Suppressor macrophage treated with lipopolysaccharide for 1 hour (primary cell): ENCODE data around the gene ABCC6.
"Not testable (repeated sequence)": the region's sequence is repeated elsewhere in the genome, so short reads cannot be mapped to it uniquely, and the experiment has no call there.

Experiments
- DNase-seq, 3 donors: peaks; one replicate each; pipeline ENCODE4 v3.0.0-alpha.2; 2020 to 2022

The ABCC6 gene

DNA sequence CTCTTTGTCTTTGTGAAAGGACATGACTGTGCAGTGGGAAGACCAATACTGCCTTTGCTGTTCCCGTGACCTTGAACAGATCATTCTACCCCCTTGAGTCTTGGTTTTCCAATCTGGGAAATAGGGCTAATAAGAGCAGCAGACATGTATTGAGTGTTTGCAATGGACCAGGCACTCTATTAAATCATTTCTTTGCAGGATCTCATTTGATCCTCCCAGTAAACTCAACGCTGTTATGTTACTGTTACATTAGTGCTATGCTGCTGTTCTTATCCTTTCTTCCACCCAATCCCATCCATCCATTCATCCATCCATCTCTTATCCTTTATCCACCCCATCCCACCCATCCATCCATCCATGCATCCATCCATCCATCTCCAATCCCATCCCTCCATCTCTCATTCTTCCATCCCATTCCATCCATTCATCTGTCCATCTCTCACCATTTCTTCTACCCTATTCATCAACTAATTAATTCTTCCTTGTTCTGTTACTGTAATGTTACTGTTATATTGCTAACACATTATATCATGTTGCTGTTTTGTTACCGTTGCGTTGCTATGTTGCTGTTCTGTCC lies 65.1 kb downstream of the ABCC6 start:
- no peak for DNase-seq

DNA sequence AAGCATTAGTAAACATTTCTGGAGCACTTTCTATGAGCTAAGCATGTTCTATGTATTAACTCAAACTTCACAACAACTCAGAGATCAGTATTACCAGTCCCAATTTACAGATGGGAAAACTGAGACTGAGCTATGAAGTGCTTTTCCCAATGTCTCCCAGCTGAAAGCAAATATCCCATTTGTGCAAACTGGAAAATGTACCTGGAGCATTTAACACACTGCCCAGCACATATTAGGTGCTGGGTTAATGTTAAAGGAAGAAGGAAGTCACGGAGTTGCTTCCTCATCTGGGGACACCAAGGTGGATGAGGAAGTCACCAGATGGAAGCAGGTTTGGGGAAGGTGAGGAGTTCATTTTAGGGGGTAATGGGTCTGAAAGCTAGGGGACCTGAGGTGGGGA lies 66.1 kb downstream of the ABCC6 start:
- DNase-seq = no peak

DNA sequence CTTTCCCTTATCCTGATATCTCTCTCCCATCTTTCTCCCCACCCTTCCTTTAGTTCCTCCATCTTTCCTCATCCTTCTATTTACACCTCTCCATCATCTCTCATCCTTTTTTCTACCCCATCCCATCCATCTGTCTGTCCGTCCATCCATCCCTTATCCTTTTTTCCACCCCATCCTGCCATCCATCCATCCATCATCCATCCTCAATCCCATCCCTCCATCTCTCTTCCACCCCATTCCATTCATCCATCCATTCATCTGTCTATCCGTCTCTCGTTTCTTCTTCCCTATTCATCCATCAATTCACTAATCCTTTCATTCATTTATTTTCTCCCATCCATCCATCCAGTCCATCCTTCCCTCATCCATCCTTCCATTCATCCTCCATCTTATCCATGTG lies 68.1 kb downstream of the ABCC6 start:
- no peak for DNase-seq

DNA sequence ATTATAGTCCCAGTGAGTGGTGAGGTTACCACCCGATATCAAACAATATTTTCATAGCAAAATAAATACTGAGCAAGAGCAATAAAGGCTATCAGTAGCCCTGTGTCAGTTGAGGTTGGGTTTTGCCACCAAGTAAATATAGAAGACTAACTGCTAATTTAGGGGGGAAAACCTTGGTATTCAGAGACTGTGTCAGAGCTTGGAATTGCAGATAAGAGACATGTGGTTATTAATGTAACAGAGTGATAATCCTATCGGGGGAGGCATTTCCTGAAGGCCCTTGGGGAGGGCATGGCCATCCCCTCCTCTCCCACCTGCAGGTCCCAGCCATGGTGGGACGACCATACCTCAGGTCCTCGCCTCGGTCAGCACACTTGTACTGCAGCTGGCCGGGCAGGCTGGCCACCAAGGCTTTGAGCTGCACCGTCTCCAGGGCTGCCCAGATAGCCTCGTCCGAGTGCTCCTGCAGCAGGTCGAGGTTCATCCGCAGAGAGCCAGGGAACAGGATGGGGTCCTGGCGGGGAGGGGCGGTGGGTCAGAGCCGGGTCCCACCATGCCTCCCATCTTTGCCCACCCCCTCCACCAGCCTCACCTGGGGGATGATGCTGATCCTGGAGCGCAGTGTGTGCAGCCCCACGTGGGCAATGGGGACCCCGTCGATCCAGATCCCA lies 68.9 kb downstream of the ABCC6 start:
- no peak for DNase-seq

DNA sequence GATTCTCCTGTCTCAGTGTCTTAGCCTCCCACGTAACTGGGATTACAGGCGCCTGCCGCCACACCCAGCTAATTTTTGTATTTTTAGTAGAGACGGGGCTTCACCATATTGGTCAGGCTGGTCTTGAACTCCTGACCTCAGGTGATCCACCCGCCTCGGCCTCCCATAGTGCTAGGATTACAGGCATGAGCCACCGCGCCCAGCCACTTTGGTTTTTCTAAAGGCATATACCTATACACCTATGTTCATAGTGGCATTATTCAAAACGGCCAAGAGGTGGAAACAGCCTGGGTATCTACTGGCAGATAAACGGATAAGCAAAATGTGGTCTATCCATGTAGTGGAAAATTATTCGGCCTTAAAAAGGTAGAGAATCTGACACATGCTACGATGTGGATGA lies 70.3 kb downstream of the ABCC6 start:
- DNase-seq = not testable (repeated sequence)

DNA sequence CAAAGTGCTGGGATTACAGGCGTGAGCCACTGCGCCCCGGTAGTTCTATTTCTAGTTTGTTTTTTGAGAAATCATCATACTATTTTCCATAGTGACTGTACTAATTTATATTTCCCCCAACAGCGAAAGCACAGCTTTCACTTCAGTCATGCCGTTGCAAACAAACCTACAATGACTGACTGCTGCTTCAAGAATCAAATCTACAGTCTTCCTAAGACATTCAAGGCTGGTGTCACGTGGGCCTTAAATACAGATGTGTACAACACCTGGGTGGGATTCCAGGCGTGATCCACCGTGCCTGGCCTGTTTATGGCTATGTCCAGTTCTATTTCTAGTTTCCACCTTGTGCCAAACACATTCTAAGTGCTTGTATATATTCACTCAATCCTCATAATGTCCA lies 72.0 kb downstream of the ABCC6 start:
- DNase-seq = no peak

DNA sequence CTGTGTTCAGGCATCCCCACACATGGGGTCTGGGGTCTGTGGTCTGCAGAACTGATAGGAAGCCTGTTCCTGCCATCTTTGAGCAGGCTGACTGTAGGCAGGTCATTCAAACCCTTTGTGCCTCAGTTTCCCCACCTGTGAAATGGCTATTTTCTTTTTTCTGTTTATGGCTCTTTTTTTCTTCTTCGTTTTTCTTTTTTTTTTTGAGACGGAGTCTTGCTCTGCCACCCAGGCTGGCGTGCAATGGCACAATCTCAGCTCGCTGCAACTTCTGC lies 72.5 kb downstream of the ABCC6 start:
- DNase-seq = no peak

DNA sequence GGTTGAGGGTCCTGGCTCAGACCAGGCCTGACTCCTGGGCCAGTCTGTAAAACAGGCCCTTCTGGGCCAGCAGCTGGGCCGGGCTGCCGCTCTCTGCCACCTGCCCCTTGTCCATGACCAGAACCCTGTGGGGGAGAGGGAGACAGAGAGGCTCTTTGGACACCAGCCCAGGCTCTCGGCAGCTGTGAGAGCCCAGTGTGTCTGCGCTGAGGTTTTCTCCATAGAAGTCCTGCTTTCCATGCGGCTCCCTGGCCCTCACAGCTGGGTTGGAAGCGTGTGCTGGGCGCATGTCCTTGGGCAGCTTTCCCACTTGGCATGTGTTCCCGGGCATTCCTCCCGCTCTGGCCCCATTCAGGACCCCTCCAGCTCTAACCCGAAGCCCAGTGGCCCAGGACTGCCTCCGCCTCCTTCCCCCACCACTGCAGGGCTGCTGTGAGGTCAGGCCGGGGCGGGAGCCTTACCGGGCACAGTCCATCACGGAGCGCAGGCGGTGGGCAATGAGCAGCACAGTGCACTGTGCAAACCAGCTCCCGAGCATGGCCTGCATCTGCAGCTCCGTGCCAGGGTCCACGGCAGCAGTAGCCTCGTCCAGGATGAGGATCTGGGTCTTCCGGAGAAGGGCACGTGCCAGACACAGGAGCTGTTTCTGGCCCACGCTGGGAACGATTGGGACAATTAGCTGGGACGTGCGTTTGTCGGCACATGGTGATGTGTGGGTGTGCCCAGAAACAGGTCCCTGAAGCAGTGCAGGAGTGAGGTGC lies 73.0 kb downstream of the ABCC6 start:
- no peak for DNase-seq

DNA sequence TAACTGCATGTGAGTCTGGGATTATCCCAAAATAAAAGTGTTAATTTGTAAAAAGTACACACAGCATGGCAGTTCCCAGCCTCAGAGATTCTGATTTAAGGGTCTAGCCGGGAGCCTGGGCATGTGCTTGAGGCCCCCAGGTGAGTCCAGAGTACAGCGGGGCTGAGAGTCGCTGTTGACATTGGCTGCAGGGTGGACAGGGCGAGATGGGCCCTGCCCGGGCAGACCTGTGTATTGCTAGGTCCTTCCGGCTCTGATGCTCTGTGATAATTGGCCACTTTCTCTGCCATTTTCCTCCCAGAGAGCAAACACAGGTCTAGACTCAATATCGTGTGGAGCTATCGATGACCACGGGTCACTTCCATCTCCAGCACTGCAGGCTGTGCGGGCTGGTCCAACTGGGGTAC lies 73.6 kb downstream of the ABCC6 start:
- no peak for DNase-seq

DNA sequence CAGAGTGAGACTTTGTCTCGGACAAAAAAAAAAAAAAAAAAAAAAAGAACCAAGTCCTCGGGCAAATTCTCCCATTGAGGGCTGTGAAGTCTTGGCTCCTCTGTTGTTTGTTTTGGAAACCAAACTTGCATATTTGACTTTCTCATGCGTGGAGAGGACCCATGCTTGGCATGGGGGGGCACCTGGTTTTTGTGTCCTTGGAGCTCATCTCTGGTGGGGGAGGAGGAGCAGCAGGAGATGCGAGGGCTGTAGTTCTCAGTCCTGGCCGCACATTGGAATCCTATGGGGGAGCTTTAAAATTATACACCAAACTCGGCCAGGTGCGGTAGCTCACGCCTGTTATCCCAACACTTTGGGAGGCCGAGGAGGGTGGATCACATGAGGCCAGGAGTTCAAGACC lies 74.5 kb downstream of the ABCC6 start:
- no peak for DNase-seq

DNA sequence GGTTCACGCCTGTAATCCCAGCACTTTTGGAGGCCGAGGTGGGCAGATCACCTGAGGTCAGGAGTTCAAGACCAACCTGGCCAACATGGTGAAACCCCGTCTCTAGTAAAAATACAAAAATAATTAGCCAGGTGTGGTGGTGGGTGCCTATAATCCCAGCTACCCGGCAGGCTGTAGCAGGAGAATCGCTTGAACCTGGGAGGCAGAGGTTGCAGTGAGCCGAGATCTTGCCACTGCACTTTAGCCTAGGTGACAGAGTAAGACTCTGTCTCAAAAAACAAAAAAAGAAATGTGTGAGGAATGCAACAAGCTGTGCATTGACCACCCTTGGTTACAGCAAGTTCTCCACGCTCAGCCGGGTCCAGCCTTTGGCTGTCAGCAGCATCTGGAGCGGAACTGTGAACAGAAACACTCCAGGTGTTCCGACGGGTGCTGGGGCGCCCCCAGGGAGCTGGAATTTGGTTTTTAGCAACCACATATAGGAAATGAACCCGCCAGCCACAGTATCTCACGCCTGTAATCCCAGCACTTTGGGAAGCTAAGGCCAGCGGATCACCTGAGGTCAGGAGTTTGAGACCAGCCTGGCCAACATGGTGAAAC lies 75.2 kb downstream of the ABCC6 start:
- DNase-seq = not testable (repeated sequence)

DNA sequence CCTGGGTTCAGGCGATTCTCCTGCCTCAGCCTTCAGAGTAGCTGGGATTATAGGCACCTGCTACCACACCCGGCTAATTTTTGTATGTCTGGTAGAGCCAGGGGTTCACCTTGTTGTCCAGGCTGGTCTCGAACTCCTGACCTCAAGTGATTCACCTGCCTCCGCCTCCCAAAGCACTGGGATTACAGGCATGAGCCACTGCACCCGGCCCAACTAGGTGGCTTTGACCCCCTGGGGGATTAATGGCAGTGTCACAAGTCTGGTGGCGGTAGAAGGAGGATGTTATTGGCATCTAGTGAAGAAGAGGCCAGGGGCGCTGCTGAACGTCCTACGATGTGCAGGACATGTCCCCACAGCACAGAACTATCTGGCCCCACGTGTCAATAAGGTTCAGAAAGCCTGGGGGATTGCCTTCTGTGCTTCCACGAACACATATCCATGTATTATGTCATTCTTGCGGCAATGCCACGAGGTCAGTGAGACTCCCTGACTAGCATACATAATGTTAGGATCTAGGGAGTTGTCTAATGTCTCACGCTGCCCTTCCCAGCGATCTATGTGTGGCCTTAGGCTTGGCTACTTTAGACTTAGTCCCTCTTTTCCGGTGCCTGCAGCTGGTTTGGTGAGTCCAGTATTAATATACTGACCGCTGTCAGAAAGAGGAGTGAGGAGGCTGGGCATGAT lies 75.8 kb downstream of the ABCC6 start:
- DNase-seq = no peak

DNA sequence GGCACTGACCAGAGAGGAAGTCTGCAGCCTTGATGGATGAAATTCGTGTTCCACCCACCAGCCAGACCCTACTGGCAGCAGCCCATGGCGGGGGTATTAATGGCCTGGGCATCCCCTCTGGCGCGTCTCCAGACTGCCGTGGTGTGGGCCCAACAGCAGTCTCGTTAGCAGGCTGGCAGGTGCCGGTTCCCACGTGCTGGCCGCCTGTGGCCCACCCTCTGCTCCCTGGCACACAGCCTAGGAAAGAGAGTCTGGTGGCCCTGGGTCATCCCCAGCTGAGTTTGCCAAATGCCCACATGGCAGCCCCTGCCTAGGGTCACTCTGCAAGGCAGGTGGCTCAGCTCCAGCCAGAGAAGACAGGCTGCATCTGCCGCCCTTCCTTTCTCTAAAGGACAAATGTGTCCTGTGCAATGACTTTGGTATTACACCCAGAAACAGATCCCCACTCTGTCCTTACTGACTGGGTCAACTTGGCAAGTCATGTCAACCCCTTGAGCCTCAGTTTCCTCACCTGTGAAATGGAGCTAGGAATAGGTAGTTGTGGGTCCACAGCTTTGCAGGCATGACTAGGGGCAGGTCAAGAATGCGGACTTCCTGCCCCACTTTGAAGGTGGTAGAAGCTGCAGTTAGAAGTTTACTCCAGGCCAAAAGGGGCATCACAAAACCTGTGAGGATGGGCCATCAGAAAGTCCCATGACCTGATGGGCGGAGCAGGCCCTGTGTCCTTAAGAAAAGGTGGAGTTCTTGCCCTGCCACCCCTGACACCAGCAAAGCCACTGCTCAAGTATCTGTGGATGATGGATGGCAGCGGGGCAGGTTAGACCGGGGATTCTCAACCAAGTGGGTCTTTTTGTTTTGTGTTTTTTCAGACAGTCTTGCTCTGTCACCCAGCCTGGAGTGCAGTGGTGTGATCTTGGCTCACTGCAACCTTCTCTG lies 76.6 kb downstream of the ABCC6 start:
- DNase-seq = no peak

DNA sequence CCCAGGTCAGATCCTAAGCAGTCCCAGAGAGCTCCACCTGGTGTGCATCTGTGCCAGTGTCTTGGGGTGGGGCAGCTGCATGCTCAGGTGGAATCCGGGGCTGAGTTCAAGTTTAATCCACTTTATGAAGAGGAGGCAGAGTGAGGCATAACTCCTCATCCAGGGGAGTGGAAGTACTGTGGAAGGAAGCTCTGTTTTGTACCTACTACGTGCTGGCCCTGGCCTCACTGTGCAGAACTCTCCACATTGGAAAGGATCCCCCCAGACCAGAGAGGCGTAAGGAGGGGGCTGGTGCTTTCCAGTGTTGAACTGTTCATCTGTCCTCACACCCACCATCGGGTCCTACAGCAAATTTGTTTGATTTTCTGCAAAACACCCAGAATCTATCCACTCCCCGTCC lies 78.0 kb downstream of the ABCC6 start:
- no peak for DNase-seq

DNA sequence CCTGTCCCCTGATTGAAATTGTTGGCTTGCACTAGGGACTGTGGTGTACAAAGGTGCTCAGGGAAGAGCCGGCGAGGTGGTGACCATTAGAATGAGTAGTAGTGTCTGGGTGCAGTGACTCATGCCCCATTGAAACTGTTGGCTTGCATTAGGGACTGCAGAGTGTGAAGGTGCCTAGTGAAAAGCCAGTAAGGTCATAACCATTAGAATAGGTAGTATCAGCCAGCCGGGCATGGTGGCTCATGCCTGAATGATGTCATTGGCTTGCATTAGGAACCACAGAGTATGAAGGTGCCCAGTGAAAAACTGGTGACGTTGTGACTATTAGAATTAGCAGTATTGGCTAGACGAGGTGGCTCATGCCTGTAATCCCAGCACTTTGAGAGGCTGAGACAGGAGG lies 78.9 kb downstream of the ABCC6 start:
- DNase-seq = no peak

DNA sequence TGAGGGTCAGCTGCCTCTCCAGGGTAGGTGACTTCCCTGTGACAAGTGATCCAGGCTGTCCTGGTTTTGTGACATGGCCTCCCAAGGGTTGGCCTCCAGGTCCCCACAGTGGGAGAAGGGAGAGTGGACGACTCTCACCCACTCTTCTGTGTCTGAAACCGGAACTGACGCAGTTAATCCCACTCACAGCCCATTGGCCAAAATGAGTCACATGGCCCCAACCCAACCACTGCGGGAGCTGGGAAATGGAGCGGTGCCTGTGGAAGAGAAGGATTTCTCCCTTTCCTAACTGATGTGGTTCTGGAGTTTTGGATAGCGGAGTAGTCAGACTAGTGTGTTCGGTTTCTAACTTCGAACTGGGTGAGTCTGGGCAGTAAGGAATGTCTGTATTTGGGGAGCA lies 79.4 kb downstream of the ABCC6 start:
- DNase-seq = no peak

DNA sequence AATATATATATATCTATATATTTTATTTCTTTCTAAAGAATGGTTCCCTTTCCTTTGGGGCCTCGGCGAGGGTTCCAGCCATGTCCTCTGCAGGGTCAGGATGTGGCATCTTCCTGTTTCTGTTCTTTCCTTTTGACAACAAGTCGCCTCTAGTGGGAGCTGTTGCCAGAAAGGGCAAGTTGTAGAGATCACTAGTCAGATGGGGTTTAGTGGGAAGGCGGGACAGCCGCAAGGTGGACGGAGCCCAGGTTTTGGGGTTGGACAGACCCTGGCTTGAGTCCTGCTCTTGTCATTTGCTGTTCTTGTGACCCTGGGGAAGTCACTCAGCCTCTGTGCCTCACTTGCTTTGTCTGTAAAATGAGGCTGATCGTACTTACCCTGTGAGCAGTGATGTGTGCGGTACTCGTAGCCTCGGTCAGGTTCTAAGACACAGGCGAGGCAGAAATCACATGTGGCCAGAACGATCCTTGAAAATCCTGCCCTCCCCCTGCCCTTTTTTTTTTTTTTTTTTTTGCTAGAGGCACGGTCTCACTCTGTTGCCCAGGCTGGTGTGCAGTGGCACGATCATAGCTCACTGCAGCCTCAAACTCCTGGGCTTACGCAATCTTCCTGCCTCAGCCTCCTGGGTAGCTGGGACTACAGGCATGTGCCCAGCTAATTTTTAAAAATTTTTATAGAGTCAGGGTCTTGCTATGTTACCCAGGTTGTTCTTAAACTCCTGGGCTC lies 80.1 kb downstream of the ABCC6 start:
- peak; percentile 45 to 56 (median 49) for DNase-seq

DNA sequence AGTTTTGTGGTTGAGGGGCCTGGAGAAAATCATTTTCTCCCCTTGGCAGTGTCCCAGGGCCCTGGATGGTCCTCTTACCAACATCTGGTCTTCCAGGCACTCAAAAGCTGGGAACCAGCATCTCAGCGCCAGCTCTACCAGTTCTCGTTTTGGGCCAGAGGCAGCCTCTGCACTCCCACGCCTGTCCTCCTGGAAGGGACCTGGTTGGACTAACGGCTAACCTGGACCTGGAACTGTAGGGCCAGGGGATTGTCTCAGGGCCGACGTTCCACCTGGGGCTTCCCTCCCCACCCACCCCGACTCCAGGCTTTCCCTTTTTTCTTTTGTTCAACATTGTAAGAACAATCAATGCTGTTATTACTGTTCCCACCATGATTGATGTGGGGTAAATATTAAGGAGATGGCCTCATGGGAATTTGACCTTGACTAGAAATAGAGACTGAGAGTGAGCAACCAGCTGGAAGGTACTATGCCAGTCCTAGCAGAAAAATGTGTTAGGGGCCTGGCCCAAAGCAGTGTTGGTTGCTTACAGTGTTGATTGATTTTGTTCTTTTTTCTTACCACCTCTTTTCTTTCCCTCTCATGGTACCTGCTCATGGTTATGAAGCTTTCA lies 81.4 kb downstream of the ABCC6 start:
- DNase-seq = no peak

DNA sequence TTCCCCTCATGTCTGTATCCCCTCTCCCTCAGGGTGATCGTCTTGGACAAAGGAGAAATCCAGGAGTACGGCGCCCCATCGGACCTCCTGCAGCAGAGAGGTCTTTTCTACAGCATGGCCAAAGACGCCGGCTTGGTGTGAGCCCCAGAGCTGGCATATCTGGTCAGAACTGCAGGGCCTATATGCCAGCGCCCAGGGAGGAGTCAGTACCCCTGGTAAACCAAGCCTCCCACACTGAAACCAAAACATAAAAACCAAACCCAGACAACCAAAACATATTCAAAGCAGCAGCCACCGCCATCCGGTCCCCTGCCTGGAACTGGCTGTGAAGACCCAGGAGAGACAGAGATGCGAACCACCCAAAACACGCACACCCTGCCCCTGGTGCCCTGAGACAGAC lies 82.2 kb downstream of the ABCC6 start:
- no peak for DNase-seq

DNA sequence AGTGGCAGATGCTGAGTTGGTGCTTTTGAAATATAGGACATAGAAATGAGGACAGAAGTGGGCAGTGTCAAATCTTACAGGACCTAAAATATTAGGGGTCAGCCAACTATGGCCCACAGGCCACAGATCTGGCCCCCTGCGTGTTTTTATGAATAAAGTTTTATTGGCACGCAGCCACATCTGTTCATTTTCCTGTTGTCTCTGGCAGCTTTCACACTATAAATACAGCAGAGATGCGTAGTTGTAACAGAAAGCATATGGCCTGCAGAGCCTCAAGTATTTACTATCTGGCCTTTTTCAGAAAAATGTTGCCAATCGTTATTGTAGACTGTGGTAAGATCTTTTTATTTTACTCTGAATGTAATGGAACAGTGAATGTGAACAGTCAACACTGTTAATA lies 82.8 kb downstream of the ABCC6 start:
- DNase-seq = no peak

DNA sequence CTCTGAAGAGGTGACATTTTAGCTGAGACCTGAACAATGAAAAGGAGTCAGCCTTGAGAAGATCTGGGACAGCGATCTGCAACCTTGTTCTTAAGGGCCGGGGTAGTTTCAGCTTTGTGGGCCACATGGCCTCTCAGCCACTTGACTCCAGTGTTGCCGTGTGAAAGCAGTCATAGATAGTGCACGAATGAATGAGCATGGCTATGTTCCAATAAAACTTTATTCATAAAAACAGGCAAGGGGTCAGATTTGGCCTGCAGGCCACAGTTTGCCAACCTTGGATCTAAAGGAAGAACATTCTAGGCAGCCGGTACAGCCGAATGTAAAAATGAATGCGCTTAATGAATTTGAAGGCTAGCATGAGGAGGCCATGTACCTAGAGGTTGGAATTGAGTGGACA lies 83.5 kb downstream of the ABCC6 start:
- no peak for DNase-seq
